Right cardiac atrium (tissue), 5 donors: Measurements from ENCODE around the gene CACNA2D1. TPM values are rescaled to one million over a fixed set of nuclear protein-coding genes. Genes with fewer than 3 reads are reported as not detected.

Experiments
- ATAC-seq, 2 donors: fragments of 200-7000 bp; cut with Tn5 transposase; one replicate each; pipeline versions ENCODE4 v1.8.0 to v1.9.1; 2020; ENCODE audit warnings: moderate library complexity in 2 of 2, mild to moderate bottlenecking in 1 of 2
- DNase-seq, 3 donors: peaks; one replicate each; pipeline ENCODE4 v3.0.0-alpha.2; 2020
- H3K27ac ChIP-seq: one replicate; pipeline ENCODE4 v1.5.1; 2013; ENCODE audit warnings: mild to moderate bottlenecking, low read length, control low read depth, moderate library complexity
- H3K27me3 ChIP-seq: one replicate; pipeline ENCODE4 v1.6.1; 2013; ENCODE audit not compliant: control insufficient read depth, insufficient read depth
- H3K4me1 ChIP-seq: one replicate; pipeline ENCODE4 v1.6.1; 2013; ENCODE audit warnings: low read length; ENCODE audit not compliant: control insufficient read depth, insufficient read depth
- H3K4me3 ChIP-seq: one replicate; pipeline ENCODE4 v1.5.1; 2013; ENCODE audit warnings: low read length, control low read depth
- H3K9me3 ChIP-seq: one replicate; pipeline ENCODE4 v1.6.1; 2013; ENCODE audit warnings: low read length; ENCODE audit not compliant: control insufficient read depth
- WGBS: extraction: QIAGEN DNeasy Blood & Tissue Kit; methylation state at CpG from one replicate; pipeline ENCODE4 v1.1.7; 2013; 5-methylcytosine and 5-hydroxymethylcytosine counted together
- intact Hi-C, 4 donors: fragments of 100-400 bp; cut with DNase I; formaldehyde crosslinking; loops; one replicate each; pipeline versions ENCODE4 v1.11.0 to v1.14.0; 2022 to 2023
- polyA plus RNA-seq: library from polyadenylated mRNA; stranded (reverse); fragments of 200-250 nt; gene quantifications from one replicate; pipeline ENCODE4 v1.2.3, GENCODE V29; 2013
- total RNA-seq, 4 donors: library from RNA; stranded (reverse); fragmentation: NEBNext Ultra II Directional; extraction: Animal tissue kit (Norgen Biotek cat#: 25700); gene quantifications; one replicate each; pipeline ENCODE4 v1.2.1, GENCODE V29; 2021
- donor health status: healthy with polysubstance abuse.
- donor health status: DM: no; HTN: yes; CAD: no.
- donor health status: DM: no; HTN: no; CAD: no.
- donor health status: DM: no; HTN: yes; CAD: no; lungs with severe emphysema.
- donor health status: DM: yes; HTN: yes; CAD: no.

CACNA2D1 gene
- total and polyA plus RNA-seq, 5 donors = 9.7 to 55.2 (median 42.4) TPM

- intact Hi-C loops = no loop called here
- 82% methylated on average over 7 of the region's 7 CpGs for WGBS
- DNase-seq = no peak
Measured at GRCh38 chr7:82450759-82451158, 7.2 kb upstream of the CACNA2D1 start.

DNA sequence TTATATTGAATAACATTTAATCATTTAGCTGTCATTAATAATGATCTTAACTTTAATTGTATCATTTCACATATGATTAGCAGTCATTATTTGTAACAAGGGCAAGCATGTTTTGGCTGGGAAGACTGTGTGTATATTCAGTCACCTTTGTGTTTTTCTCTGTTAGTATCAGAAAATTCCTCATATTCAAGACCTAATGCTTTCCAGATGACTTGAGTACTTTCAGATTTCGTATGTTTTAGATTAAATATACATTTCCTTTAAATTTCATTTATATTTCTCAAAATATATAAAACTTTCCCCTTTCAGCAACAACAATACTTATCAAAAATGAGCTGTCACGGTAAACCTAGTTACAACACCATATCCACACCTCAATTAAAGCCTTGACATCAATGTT, 6.3 kb upstream of the CACNA2D1 start:
- 89% methylated on average over 2 of the region's 2 CpGs for WGBS
- Histone ChIP-seq H3K27me3 (no peaks in the 10 kb centered on the region), H3K4me3 (no peak overlapping the region), H3K27ac (no peak overlapping the region), H3K4me1 (no peaks in the 10 kb centered on the region), H3K9me3 (no peaks in the 10 kb centered on the region)
- DNase-seq (no peak), ATAC-seq (no peak)
- intact Hi-C loops = loop anchor here in 2 of 4 donors (10.0 kb wide), 1 partner anchor 215 kb away; no protein-coding TSS in a partner anchor

More at GRCh38 chr7:82450759-82451158, 7.2 kb upstream of the CACNA2D1 start:
- Histone ChIP-seq H3K9me3 (no peaks in the 10 kb centered on the region), H3K4me1 (no peaks in the 10 kb centered on the region), H3K4me3 (no peak overlapping the region), H3K27me3 (no peaks in the 10 kb centered on the region), H3K27ac (no peak overlapping the region)
- no peak for ATAC-seq

GRCh38 chr7:82446897-82447296, 3.3 kb upstream of the CACNA2D1 start:
- intact Hi-C loops = loop anchor here in 2 of 4 donors (10.0 kb wide), 1 partner anchor 212 kb away; no protein-coding TSS in a partner anchor
- ATAC-seq = no peak
- Histone ChIP-seq H3K4me3 (no peak overlapping the region), H3K27me3 (no peaks in the 10 kb centered on the region), H3K27ac (no peak overlapping the region), H3K9me3 (no peaks in the 10 kb centered on the region), H3K4me1 (no peaks in the 10 kb centered on the region)
- no peak for DNase-seq

GRCh38 chr7:82445271-82445670, 1.7 kb upstream of the CACNA2D1 start:
- WGBS = 96% methylated on average over 3 of the region's 3 CpGs
- Histone ChIP-seq H3K4me3 (no peak overlapping the region), H3K4me1 (no peaks in the 10 kb centered on the region), H3K27ac (no peak overlapping the region), H3K27me3 (no peaks in the 10 kb centered on the region), H3K9me3 (no peaks in the 10 kb centered on the region)
- DNase-seq = no peak
- intact Hi-C loops = loop anchor here in 2 of 4 donors (10.0 kb wide), 1 partner anchor 210 kb away; no protein-coding TSS in a partner anchor
- no peak for ATAC-seq

- Histone ChIP-seq H3K27ac (peak overlapping the region; percentile 19), H3K4me1 (no peaks in the 10 kb centered on the region), H3K27me3 (no peaks in the 10 kb centered on the region), H3K9me3 (no peaks in the 10 kb centered on the region), H3K4me3 (peak overlapping the region; percentile 72)
- no peak for ATAC-seq
- intact Hi-C loops = loop anchor here in 2 of 4 donors (10.0 kb wide), 1 partner anchor 210 kb away; no protein-coding TSS in a partner anchor
- 24% methylated on average over 22 of the region's 22 CpGs for WGBS
- DNase-seq = no peak
Measured at GRCh38 chr7:82444220-82444909, 788 bp upstream of the CACNA2D1 start.

GRCh38 chr7:82443036-82443546, 486 bp downstream of the CACNA2D1 start:
- intact Hi-C loops = loop anchor here in 2 of 4 donors (10.0 kb wide), 1 partner anchor 208 kb away; no protein-coding TSS in a partner anchor
- Histone ChIP-seq H3K27ac (peak overlapping the region; percentile 77), H3K4me1 (no peaks in the 10 kb centered on the region), H3K27me3 (no peaks in the 10 kb centered on the region), H3K9me3 (no peaks in the 10 kb centered on the region), H3K4me3 (peak overlapping the region; percentile 72)
- DNase-seq = peak; percentile 56 to 83 (median 79)
- WGBS = under 1% methylated on average over 64 of the region's 64 CpGs
- ATAC-seq = peak; percentile 47 to 58

- H3K27ac ChIP-seq = no peak overlapping the region
- under 1% methylated on average over 22 of the region's 22 CpGs for WGBS
Measured at GRCh38 chr7:82442492-82443035, 1.0 kb downstream of the CACNA2D1 start.

DNA sequence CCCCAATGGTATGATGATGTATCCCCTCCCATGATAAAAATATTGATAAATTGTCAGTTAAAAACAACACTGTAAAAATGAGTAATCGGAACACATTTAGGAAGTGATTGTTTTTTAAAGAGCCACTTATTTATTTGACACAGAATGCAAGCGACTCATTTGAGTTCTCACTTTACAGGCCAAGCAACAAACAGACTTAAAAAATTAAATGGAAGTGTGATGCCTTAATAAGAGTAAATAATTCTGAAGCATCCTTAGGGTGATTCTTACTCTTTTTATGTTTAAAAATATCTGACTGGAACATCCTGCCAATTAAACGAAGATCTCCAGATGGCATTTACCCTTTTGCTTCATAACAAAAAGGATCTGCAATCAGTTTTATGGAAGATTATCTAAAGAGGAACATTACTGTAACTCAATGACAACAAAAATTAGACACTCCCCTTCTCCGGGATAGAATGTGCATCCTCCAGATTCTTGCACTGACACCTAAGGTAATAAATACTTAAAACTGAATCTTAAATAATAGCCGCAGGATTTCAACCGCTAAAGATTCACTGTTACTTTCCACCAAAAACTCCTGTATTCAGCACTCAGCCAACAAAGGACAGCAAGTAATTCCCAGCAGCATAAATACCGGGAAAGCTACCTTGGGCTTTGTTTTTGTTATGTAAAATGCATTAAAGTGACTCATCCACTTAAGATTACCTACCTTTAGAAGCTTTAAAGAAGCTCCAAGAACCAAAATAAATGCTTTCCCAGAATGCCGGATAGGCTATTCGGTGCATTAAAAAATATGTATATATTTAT, 1.7 kb downstream of the CACNA2D1 start:
- intact Hi-C loops = loop anchor here in 2 of 4 donors (10.0 kb wide), 1 partner anchor 207 kb away; no protein-coding TSS in a partner anchor
- no peak overlapping the region for H3K27ac ChIP-seq
- DNase-seq (no peak), ATAC-seq (no peak)
- no peaks in the 10 kb centered on the region for H3K4me1 ChIP-seq
- no peaks in the 10 kb centered on the region for H3K27me3 ChIP-seq
- no peaks in the 10 kb centered on the region for H3K9me3 ChIP-seq
- peak overlapping the region; percentile 72 for H3K4me3 ChIP-seq
- 31% methylated on average over 9 of the region's 9 CpGs for WGBS

More at GRCh38 chr7:82442492-82443035, 1.0 kb downstream of the CACNA2D1 start:
- peak overlapping the region; percentile 72 for H3K4me3 ChIP-seq
- H3K4me1 ChIP-seq = no peaks in the 10 kb centered on the region
- no peaks in the 10 kb centered on the region for H3K27me3 ChIP-seq
- intact Hi-C loops = loop anchor here in 2 of 4 donors (10.0 kb wide), 1 partner anchor 208 kb away; no protein-coding TSS in a partner anchor
- peak in 1 of 2 donors; percentile 10 for ATAC-seq
- no peaks in the 10 kb centered on the region for H3K9me3 ChIP-seq
- DNase-seq = peak; percentile 25 to 63 (median 55)

GRCh38 chr7:82438521-82438920, 5.1 kb downstream of the CACNA2D1 start:
- H3K27ac ChIP-seq = no peak overlapping the region
- H3K4me1 ChIP-seq = no peaks in the 10 kb centered on the region

DNA sequence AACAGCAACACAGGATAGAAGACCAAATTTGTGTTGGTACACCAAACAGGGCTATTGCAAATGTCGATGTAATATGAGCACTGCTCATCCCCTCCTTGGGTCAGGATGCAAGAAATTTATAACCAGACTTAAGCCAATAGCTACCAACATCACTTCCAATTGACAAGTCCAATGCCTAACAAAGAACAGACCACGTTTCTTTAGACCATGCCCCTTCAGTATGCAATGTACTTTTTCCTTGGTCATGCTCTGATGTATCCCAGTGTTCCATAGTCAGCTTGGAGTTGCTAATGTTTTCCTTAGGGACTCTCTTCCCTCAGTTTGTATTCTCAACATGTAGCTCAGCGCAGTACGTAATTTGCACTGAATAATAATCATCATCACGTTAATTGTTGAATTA, 7.8 kb downstream of the CACNA2D1 start:
- no peaks in the 10 kb centered on the region for H3K4me1 ChIP-seq
- 95% methylated on average over 5 of the region's 5 CpGs for WGBS
- H3K4me3 ChIP-seq = no peak overlapping the region
- ATAC-seq = no peak
- no peak overlapping the region for H3K27ac ChIP-seq
- no peaks in the 10 kb centered on the region for H3K27me3 ChIP-seq
- H3K9me3 ChIP-seq = no peaks in the 10 kb centered on the region
- DNase-seq = no peak
- intact Hi-C loops = no loop called here

More at GRCh38 chr7:82438521-82438920, 5.1 kb downstream of the CACNA2D1 start:
- Histone ChIP-seq H3K4me3 (no peak overlapping the region), H3K9me3 (no peaks in the 10 kb centered on the region), H3K27me3 (no peaks in the 10 kb centered on the region)
- WGBS = 81% methylated on average over 5 of the region's 5 CpGs
- ATAC-seq (no peak), DNase-seq (no peak)
- intact Hi-C loops = no loop called here
